ENCODE results near the gene MCHR1.
"Not testable (repeated sequence)": the region's sequence is repeated elsewhere in the genome, so short reads cannot be mapped to it uniquely, and the experiment has no call there.

The MCHR1 gene

DNA sequence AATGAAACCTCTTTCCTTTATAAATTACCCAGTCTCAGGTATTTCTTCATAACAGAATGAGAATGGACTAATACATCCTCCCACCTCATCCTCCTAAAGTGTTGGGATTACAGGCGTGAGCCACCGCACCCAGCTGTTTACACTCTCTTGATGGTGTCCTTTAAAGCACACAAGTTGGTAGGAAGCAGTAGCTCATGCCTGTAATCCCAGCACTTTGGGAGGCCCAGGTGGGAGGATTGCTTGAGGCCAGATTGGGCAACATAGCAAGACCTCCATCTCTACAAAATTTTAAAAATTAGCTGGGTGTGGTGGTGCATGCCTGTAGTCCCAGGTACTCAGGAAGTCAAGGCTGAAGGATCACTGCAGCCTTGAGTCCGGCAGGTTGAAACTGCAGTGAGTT is 23.3 kb upstream of the MCHR1 start:
- DNase-seq (ENCODE audit: low spot score), result not testable (repeated sequence)

DNA sequence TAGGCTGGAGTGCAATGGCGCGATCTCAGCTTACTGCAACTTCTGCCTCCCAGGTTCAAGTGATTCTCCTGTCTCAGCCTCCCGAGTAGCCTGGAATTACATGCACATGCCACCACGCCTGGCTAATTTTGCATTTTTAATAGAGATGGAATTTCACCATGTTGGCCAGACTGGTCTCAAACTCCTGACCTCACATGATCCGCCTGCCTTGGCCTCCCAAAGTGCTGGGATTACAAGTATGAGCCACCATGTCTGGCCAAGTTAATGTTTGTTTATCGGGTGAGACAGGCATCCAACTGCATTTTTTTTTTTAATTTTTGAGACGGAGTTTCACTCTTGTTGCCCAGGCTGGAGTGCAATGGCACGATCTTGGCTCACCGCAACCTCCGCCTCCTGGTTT is 22.6 kb upstream of the MCHR1 start:
- not testable (repeated sequence) for DNase-seq (ENCODE audit: low spot score)

DNA sequence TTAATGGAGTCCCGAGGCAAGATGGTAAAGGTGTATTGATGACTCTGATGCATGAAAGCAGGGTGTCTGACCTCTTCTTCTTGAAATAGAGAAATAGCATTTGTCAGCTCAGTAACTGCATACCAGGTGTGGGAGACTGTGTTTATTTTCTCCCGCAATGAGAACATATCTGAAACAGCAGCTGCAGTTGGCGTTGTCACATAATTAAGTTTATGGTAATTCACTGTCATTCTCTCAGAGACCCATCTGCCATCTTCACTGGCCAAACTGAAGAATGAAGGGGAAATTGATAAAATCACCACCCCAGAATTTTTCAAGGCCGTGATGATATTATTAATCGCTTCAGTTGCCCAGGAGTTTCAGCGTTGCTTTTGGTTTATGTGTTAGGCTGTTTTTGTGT is 20.1 kb upstream of the MCHR1 start:
- DNase-seq (ENCODE audit: low spot score), result no peak

DNA sequence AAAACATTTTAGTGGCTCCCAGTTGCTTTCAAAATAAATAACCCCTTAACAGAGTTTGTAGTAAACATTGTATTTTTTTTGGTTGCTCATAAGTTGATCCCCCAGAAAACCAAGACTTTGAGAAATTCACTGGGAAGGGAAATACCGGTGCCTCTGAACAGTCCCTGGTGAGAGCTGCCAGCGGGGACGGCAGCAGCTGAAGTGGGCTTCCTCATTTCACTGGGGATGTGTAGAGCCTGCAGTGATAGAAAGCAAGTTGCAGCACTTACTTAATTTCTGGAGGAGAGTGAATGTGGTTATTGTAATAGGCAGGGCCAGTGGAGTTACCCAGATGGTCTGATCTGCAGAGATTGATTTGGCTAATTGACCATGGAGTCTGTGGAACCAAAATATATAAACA is 18.6 kb upstream of the MCHR1 start:
- no peak for DNase-seq (ENCODE audit: low spot score)

DNA sequence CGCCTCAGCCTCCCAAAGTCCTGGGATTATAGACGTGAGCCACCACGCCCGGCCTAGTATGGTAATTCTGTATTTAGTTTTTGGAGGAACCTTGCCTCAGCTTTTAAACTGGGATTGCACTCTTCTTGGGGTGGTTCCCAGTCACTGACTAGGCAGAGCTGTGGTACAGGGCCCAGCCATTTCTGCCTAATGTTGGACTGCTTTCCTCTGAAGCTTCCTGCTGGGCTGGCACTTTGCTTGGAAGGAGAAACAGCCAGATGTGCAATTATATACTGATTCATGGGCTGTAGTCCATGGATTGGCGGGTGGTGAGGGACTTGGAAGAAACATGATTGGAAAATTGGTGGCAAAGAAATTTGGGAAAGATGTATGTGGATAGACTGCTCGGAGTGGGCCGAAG is 17.6 kb upstream of the MCHR1 start:
- DNase-seq (ENCODE audit: low spot score), result no peak

DNA sequence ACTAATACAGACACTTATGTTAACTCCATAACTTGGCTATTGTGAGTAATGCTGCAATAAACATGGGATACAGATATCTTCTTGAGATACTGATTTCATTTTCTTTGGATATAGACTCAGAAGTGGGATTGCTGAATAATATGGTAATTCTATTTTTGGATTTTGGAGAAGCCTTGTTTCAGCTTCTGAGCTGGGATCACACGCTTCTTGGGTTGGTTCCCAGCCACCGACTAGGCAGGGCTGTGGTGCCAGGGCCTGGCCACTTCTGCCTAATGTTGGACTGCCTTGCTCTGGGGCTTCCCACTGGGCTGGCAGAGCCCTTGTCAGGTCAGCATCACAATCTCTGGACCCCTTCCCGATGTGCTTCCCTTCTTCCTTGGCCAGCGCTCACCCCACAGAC is 14.0 kb upstream of the MCHR1 start:
- no peak for DNase-seq (ENCODE audit: low spot score)

DNA sequence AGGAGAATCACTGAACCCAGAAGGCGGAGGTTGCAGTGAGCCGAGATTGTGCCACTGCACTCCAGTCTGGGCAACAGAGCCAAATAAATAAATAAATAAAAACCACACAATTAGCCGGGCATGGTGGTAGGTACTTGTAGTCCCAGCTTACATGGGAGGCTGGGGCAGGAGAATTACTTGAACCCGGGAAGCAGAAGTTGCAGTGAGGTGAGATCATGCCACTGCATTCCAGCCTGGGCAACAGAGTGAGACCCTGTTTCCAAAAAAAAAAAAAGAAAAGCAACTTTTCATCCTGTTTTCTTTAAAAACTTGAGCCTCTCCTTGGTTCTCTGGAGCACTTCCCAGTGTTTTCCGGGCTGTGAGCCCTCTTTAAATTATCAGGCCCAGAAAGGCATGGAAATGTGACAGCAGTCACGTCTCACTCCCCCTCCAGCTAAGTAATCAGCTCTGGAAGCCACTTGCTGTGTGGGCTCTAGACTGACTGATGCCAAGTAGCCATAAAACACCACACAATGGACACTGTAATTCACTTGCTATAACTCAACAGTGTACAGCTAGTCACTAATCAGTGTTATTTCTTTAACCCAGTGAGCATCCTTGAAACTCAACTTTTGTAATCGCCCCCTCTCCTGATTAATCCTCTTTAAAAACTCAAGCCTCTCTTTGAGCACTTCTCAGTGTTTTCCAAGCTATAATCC is 13.0 kb upstream of the MCHR1 start:
- peak; percentile 38 for DNase-seq (ENCODE audit: low spot score)

DNA sequence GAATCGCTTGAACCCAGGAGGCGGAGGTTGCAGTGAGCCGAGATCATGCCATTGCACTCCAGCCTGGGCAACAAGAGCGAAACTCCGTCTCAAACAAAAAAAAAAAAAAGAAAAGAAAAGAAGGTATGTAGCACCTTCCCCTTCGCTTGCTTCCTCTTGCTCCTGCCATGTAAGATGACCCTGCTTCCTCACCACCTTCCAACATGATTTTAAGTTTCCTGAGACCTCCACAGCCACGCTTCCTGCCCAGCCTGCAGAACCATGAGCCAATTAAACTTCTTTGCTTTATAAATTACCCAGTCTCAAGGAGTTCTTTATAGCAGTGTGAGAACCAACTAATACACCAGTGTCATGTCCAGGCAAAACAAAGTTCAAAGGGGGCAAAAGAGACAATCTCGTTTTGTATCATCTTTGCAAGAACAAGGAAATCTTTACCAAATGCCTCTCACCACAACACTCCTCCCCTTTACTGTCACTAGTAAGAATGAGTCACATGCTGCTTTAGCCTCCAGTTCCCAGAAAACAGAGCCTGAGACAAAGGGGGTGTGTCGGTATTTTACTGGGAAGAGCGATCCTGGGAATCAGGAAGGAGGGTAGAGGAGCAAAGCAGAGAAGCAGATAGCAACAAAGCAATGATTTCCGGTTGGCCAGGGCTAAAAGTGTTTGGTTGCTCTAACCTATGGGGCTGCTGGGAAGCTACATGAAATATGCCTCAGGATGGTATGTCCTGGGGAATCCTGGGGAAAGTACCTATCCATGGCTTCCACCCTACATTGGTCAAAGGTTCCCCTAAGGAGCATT is 10.5 kb upstream of the MCHR1 start:
- DNase-seq (ENCODE audit: low spot score), result no peak

DNA sequence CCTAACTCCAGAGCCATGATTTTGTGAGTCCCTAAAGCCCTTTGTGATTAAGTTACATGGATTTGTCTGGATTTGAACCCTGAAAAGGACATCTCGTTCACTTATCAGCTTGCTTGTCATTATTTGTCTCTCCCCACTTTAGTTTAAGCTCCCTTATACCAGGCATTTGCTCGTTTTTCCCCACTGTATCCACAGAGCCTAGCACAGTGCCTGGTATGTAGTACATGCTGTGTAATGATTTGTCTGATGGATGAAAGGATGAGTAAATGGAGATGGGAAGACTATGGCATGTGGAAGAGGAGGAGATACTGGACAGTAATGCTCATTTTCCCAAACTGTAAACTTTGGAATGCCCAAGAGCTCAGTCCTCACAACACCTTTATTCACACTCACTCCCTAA is 9.2 kb upstream of the MCHR1 start:
- DNase-seq (ENCODE audit: low spot score), result no peak

DNA sequence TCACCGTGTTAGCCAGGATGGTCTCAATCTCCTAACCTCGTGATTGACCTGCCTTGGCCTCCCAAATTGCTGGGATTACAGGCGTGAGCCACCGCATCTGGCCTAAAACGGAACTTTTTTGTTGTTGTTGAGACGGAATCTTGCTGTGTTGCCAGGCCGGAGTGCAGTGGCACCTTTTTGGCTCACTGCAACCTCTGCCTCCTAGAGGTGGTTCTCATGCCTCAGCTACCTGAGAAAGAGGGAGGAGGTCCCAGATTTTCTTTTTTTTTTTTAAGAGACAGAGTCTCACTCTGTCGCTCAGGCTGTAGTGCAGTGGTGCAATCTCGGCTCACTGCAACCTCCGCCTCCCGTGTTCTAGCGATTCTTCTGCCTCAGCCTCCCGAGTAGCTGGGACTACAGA is 7.9 kb upstream of the MCHR1 start:
- no peak for DNase-seq (ENCODE audit: low spot score)

DNA sequence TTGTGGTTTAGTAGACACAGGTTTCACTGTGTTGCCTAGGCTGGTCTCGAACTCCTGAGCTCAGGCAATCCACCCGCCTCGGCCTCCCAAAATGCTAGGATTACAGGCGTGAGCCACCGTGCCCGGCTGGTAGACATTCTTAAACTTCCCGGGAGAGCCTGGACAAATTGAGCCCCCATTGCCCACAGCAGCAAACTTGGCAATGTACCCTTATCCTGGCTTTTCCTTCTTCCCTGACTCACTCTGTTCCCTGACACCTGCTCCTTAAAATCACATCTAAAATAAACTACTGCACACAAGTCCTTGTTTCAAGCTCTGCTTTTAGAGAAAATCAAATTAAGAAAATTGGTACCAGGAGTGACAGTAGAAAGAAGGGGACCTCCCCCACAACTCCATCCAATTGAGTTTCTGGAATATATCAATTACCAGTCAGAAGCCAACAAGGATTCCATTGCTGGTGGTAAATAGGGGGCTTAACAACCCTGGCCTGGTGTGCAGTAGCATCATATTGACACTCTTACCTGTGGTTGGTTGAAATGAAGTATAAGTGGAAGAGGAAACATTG is 7.4 kb upstream of the MCHR1 start:
- DNase-seq (ENCODE audit: low spot score), result no peak

DNA sequence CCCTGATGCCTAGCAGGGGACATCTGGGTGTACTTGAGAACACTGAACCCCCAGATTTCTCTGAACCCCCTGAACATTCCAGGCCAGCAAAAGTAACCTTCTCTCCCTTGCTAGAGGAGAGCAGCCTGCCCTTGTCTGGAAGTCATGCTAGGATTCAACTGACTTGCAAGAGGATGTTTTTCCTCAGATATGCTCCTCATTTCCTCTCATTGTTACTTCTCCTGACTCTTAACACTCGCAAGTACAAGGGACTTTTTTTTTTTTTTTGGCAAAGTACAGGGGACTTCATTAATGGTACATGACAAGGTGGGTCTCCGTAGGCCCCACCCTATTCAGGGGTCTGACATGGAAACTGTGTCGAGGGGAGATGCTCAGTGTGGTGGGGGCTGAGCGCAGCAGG is 6.3 kb upstream of the MCHR1 start:
- no peak for DNase-seq (ENCODE audit: low spot score)

DNA sequence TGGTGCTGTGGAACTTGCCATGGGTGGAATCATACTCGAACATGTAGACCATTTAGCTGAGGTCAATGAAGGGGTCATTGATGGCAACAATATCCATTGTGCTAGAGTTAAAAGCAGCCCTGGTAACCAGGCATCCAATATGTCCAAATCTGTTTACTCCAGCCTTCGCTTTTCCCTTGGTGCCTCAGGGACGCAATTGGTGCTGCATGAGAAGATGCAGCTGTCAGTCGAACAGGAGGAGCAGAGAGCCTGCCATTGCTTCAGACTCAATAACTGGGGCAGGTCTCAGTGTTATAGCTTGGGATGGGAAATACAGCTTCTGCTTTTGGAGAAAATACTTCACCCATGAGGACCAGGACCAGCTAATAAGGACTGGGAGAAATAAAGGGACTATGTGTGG is 5.0 kb upstream of the MCHR1 start:
- no peak for DNase-seq (ENCODE audit: low spot score)

DNA sequence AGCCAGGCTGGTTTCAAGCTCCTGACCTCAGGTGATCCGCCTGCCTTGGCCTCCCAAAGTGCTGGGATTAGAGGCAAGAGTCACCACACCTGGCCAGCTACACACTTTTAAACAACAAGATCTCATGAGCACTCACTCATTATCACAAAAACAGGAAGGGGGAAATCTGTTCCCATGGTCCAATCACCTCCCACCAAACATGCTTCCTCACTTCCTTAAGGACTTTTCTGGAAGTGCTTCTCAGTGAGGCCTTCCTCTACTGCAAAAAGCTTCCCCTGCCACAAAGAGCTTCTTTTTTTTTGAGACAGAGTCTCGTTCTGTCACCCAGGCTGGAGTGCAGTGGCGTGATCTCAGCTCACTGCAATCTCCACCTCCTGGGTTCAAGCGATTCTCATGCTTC is 3.1 kb upstream of the MCHR1 start:
- DNase-seq (ENCODE audit: low spot score), result not testable (repeated sequence)

DNA sequence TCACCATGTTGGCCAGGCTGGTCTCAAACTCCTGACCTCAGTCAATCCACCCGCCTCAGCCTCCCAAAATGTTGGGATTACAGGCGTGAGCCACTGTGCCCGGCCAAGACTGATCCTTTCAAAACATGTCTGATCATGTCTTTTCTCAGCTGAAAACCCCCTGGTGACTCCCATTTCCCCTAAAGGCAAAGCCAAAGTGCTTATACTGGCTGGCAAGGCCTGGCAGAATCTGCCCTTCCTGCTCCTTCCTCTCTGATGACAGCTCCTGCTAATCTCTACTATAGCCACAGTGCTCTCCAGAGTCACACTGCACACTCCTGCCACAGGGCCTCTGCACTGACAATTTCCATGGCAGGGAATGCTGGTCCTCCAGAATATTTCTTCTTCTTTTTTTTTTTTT is 2.6 kb upstream of the MCHR1 start:
- DNase-seq (ENCODE audit: low spot score), result no peak

DNA sequence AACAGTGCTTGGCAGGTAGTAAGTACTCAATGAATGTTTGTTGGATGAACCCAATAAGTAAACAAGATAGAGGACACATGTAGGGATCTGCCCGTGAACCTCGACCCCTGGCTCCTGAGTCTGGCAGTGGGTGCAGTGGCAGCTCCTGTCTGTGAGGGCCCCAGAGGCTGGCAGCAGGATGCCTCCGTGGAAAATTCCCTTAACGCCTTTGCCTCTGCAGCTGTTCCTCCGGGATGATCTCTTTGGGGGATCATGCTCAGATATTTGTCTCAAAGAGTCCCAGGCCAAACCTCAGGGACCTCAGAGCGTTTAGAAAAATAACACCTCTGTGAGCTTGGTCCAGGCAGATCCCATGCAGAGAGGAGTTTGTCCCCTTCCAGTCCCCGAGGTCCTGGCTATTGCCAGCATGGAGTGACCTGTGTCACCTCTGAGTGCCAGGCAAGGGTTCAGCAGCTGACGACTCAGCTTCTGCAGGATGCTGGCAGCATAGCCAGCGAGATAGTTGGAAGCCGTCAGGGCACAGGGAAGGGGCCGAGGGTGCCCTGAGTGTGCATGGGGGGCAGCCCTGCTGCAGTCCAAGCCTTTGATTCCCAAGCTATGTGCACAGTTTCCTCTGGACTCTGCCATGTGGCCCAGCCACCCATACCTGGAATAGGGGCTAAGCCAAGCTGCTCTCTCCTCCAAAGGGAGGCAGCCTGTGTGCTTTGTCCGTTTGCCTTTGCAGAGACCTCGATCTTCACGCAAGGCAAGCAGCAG is 613 bp upstream of the MCHR1 start:
- DNase-seq (ENCODE audit: low spot score), result no peak

DNA sequence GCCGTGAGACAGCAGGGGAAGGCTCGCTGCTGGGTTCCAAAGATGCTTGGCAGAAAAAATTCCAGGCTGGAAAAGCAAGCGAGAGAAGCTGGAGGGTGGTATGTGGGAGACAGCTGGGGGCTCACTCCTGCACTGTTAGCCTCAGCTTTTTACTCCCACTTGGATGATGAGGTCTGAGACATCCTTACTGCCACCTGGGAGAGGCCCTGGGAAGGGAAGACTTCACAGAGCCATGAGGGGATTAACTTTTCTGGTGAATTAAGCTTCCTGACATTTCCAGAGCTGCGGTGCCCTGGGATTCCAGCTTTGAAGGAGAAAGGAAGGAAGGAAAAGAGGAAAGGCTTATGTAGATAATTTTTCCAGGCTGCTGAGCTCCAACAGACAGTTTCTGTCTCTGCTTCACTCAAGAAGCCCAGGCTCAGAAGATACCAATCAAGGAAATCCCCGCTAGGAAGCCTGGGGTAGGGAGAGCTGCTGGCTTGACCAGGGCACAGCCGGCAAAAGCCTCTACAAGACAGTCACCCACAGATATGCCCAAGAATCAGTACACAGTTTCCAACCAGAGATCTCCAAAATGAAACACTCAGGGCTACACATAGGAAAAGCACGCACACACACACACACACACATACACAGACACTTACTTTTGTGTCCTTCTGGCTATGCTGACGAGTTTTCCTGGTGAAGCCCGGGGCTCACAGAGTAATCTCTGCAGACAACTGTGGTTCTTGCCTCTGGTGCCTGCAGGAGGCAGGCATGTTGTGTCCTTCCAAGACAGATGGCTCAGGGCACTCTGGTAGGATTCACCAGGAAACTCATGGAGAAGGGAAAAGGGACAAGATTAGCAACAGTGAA is 907 bp downstream of the MCHR1 start:
- DNase-seq (ENCODE audit: low spot score), result no peak

DNA sequence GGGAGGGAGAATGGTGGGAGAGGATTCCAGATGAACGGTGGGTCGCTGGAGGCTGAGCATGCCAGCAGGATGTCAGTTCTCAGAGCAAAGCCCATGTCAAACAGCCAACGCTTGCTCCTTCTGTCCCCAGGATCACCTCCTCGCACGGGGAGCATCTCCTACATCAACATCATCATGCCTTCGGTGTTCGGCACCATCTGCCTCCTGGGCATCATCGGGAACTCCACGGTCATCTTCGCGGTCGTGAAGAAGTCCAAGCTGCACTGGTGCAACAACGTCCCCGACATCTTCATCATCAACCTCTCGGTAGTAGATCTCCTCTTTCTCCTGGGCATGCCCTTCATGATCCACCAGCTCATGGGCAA is 1.5 kb downstream of the MCHR1 start:
- no peak for DNase-seq (ENCODE audit: low spot score)

DNA sequence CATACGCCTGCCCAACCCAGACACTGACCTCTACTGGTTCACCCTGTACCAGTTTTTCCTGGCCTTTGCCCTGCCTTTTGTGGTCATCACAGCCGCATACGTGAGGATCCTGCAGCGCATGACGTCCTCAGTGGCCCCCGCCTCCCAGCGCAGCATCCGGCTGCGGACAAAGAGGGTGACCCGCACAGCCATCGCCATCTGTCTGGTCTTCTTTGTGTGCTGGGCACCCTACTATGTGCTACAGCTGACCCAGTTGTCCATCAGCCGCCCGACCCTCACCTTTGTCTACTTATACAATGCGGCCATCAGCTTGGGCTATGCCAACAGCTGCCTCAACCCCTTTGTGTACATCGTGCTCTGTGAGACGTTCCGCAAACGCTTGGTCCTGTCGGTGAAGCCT is 2.2 kb downstream of the MCHR1 start:
- no peak for DNase-seq (ENCODE audit: low spot score)

DNA sequence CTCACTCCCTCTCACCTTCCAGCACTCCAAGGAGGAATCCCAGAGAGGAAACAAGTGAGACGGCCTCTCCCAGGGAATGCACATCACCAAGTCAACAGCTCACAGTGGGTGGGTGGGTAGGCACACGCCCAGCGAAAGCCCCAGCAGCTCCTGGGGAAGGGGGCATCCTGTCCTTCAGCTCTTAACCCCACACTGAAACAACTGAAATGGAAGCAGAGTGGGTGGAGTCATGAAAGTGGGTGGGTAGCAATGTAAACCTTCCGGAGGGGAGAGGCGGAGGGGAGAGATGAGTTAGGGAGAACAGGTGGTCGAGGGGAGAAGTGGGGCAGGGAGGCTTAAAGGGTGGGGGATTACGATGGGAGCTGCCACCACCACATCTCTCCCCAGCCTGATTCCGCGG is 5.4 kb downstream of the MCHR1 start:
- no peak for DNase-seq (ENCODE audit: low spot score)

DNA sequence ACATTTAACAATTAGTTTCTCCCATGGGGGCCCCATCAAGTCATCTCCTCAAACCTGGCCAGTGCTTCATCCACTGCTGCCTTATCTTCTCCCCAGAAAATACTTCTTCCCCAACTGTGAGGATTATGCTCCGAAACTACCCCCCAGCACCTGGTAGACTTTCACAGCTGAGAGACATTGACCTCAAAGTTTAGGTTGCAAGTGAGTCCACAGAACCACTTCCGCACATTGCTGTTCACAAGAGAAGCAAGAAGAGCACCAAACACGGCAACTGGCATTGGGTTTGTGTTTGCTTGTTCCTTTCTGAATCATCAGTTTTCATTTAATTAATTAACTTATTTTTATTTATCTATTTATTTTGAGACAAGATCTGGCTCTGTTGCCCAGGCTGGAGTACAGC is 6.1 kb downstream of the MCHR1 start:
- DNase-seq (ENCODE audit: low spot score), result no peak

DNA sequence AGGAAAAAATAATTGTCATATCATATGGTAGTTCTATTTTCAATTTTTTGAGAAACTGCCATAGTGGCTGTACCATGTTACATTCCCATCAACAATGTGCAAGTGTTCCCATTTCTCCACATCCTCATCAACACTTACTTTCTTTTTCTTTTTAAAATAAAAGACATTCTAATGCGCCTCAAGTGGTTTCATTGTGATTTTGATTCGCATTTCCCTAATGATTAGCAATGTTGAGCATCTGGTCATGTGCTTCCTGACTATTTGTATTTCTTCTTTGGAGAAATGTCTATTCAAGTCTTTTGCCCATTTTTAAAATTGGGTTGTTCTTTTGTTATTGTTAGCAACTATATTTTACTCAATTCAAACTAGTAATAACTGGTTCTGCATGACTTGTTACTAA is 8.4 kb downstream of the MCHR1 start:
- no peak for DNase-seq (ENCODE audit: low spot score)

Data from pons (tissue), 1 donor.